Neural cell (in vitro differentiated cells): ENCODE results near the gene MYCN. TPM values are rescaled to one million over a fixed set of nuclear protein-coding genes. Genes with fewer than 3 reads are reported as not detected.

Source experiments
- H2AFZ ChIP-seq: fragments of 200-600, 300-800 bp; sonication (generic), shearing (Covaris generic); 2 replicates; pipeline ENCODE4 v1.6.0; 2014; ENCODE audit warnings: low read depth, mild to moderate bottlenecking, antibody characterized with exemption, low read length, moderate library complexity
- H3F3A ChIP-seq: fragments of 200-600 bp; shearing (Covaris generic); 2 replicates; pipeline ENCODE4 v1.6.1; 2016; ENCODE audit warnings: mild to moderate bottlenecking, moderate library complexity, mixed read lengths, antibody characterized with exemption, low read length; ENCODE audit not compliant: insufficient read depth, poor library complexity, severe bottlenecking
- H3K27ac ChIP-seq: fragments of 200-600, 300-800 bp; sonication (generic), shearing (Covaris generic); 2 replicates; pipeline ENCODE4 v1.5.1; 2014; ENCODE audit warnings: mild to moderate bottlenecking, low read length, moderate library complexity
- H3K27me3 ChIP-seq: fragments of 300-800, 200-600 bp; sonication (generic), shearing (Covaris generic); 2 replicates; pipeline ENCODE4 v1.6.0; 2014; ENCODE audit warnings: mild to moderate bottlenecking, low read depth, low read length, moderate library complexity; ENCODE audit not compliant: insufficient read depth
- H3K36me3 ChIP-seq: fragments of 300-800, 200-600 bp; sonication (generic), shearing (Covaris generic); 2 replicates; pipeline ENCODE4 v1.5.1; 2014; ENCODE audit warnings: mild to moderate bottlenecking, antibody characterized with exemption, low read length, moderate library complexity; ENCODE audit not compliant: insufficient read depth
- H3K4me2 ChIP-seq: fragments of 300-800, 200-600 bp; sonication (generic), shearing (Covaris generic); 2 replicates; pipeline ENCODE4 v1.6.0; 2014; ENCODE audit warnings: mild to moderate bottlenecking, low read length
- H3K4me3 ChIP-seq: fragments of 300-800, 200-600 bp; sonication (generic), shearing (Covaris generic); 2 replicates; pipeline ENCODE4 v1.5.1; 2014; ENCODE audit warnings: mild to moderate bottlenecking, low read length, moderate library complexity
- H3K79me2 ChIP-seq: fragments of 200-600 bp; shearing (Covaris generic); replicated peaks from 2 replicates; pipeline ENCODE4 v1.6.0; 2014; ENCODE audit warnings: mild to moderate bottlenecking, low read length, moderate library complexity; ENCODE audit not compliant: insufficient read depth
- H3K9ac ChIP-seq: fragments of 300-800, 200-600 bp; sonication (generic), shearing (Covaris generic); 2 replicates; pipeline ENCODE4 v1.6.1; 2016; ENCODE audit warnings: mild to moderate bottlenecking, low read length, mixed read lengths
- H3K9me2 ChIP-seq: fragments of 200-600 bp; shearing (Covaris generic); 2 replicates; pipeline ENCODE4 v1.6.1; 2016; ENCODE audit warnings: mild to moderate bottlenecking, low read length, mixed read lengths; ENCODE audit not compliant: insufficient read depth
- H3K9me3 ChIP-seq: fragments of 200-600, 300-800 bp; sonication (generic), shearing (Covaris generic); 2 replicates; pipeline ENCODE4 v1.6.1; 2016; ENCODE audit warnings: mild to moderate bottlenecking, mixed run types, low read length, moderate library complexity, mixed read lengths
- H4K20me1 ChIP-seq: fragments of 200-600 bp; shearing (Covaris generic); 2 replicates; pipeline ENCODE4 v1.6.1; 2016; ENCODE audit warnings: mild to moderate bottlenecking, mixed run types; ENCODE audit not compliant: insufficient read depth
- EP300 ChIP-seq: fragments of 450-650 bp; conservative IDR thresholded peaks from 2 replicates; pipeline ENCODE4 v1.6.1; 2014; ENCODE audit warnings: antibody characterized with exemption, mild to moderate bottlenecking, moderate library complexity; ENCODE audit not compliant: poor library complexity, severe bottlenecking
- EZH2 ChIP-seq: fragments of 200-600, 300-800 bp; shearing (Covaris generic), sonication (generic); IDR thresholded peaks from 2 replicates; pipeline ENCODE4 v1.6.1; 2014; ENCODE audit warnings: antibody characterized with exemption, low read length, borderline replicate concordance, mild to moderate bottlenecking; ENCODE audit not compliant: insufficient read depth, poor library complexity, severe bottlenecking
- MXI1 ChIP-seq: fragments of 450-650 bp; conservative IDR thresholded peaks from 2 replicates; pipeline ENCODE4 v1.6.1; 2014; ENCODE audit warnings: antibody characterized with exemption, mild to moderate bottlenecking; ENCODE audit not compliant: poor library complexity, severe bottlenecking
- POLR2AphosphoS5 ChIP-seq: IDR thresholded peaks from 2 replicates; pipeline ENCODE4 v1.6.1; 2012
- RAD21 ChIP-seq: fragments of 450-650 bp; conservative IDR thresholded peaks from 2 replicates; pipeline ENCODE4 v1.6.1; 2014; ENCODE audit warnings: antibody characterized with exemption, mild to moderate bottlenecking, moderate library complexity
- SMC3 ChIP-seq: fragments of 450-650 bp; conservative IDR thresholded peaks from 2 replicates; pipeline ENCODE4 v1.6.1; 2014; ENCODE audit warnings: antibody characterized with exemption, mild to moderate bottlenecking, moderate library complexity; ENCODE audit not compliant: poor library complexity
- TAF1 ChIP-seq: IDR thresholded peaks from 2 replicates; pipeline ENCODE4 v1.6.1; 2012; ENCODE audit warnings: low read depth
- polyA plus RNA-seq: library from polyadenylated mRNA; depleted of rRNA; stranded (reverse); fragments of >200 nt; gene quantifications from 2 replicates; pipeline ENCODE4 v1.2.3, GENCODE V29; 2014
- TF ChIP-seq, protein P1 (sequence below): fragments of 450-650 bp; IDR thresholded peaks from 2 replicates; pipeline ENCODE4 v1.5.1; 2014; ENCODE audit warnings: antibody characterized with exemption, mild to moderate bottlenecking, moderate library complexity; ENCODE audit not compliant: poor library complexity, severe bottlenecking
- TF ChIP-seq, protein P2 (sequence below): IDR thresholded peaks from 2 replicates; pipeline ENCODE4 v1.6.1; 2012; ENCODE audit warnings: borderline replicate concordance

The MYCN gene
- polyA plus RNA-seq, 1 donor from 2014 or later, result 25.1 TPM

DNA sequence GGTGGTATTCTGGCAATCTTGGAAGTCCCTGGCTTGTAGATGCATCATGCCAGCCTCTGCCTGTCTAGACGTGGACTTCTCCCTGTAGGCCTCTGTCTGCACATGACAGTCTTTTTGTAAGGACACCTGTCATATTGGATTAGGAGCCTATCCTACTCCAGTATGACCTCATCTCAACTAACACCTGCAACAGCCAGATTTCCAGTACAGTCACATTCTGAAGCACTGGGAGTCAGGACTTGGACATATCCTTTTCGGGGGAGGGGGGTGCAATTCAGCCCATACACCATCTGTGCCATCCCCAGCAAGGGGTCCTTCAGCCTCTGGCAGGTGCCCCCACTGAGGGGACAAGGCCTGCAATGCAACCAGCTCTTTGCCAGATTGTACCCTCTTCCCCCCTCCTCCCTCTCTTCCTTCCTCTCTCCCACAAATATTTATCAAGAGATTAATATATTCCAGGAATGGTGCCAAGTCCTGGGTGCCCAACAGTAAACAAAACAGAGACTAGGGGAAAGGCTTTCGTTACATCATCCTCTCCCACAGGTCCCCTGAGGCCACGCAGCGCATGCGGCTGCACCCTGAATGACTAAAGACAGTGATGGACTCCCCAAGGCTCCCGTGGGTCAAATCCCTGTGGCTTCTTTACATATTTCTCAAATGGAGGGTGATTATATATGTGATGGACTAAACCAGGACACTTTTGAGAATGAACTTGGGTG lies 20.5 kb upstream of the MYCN start:
- no peaks in the 10 kb centered on the region for H3K36me3 ChIP-seq
- no peak overlapping the region for H2AFZ ChIP-seq
- H3K4me2 ChIP-seq, result no peak overlapping the region
- H3F3A ChIP-seq, result no peaks in the 10 kb centered on the region
- H3K9ac ChIP-seq, result no peak overlapping the region
- no peak overlapping the region for H3K27ac ChIP-seq
- no peaks in the 10 kb centered on the region for H3K9me3 ChIP-seq
- H3K79me2 ChIP-seq, result no peaks in the 10 kb centered on the region
- TF ChIP-seq, protein P1, sequence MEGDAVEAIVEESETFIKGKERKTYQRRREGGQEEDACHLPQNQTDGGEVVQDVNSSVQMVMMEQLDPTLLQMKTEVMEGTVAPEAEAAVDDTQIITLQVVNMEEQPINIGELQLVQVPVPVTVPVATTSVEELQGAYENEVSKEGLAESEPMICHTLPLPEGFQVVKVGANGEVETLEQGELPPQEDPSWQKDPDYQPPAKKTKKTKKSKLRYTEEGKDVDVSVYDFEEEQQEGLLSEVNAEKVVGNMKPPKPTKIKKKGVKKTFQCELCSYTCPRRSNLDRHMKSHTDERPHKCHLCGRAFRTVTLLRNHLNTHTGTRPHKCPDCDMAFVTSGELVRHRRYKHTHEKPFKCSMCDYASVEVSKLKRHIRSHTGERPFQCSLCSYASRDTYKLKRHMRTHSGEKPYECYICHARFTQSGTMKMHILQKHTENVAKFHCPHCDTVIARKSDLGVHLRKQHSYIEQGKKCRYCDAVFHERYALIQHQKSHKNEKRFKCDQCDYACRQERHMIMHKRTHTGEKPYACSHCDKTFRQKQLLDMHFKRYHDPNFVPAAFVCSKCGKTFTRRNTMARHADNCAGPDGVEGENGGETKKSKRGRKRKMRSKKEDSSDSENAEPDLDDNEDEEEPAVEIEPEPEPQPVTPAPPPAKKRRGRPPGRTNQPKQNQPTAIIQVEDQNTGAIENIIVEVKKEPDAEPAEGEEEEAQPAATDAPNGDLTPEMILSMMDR, result no peak
- TF ChIP-seq, protein P2, sequence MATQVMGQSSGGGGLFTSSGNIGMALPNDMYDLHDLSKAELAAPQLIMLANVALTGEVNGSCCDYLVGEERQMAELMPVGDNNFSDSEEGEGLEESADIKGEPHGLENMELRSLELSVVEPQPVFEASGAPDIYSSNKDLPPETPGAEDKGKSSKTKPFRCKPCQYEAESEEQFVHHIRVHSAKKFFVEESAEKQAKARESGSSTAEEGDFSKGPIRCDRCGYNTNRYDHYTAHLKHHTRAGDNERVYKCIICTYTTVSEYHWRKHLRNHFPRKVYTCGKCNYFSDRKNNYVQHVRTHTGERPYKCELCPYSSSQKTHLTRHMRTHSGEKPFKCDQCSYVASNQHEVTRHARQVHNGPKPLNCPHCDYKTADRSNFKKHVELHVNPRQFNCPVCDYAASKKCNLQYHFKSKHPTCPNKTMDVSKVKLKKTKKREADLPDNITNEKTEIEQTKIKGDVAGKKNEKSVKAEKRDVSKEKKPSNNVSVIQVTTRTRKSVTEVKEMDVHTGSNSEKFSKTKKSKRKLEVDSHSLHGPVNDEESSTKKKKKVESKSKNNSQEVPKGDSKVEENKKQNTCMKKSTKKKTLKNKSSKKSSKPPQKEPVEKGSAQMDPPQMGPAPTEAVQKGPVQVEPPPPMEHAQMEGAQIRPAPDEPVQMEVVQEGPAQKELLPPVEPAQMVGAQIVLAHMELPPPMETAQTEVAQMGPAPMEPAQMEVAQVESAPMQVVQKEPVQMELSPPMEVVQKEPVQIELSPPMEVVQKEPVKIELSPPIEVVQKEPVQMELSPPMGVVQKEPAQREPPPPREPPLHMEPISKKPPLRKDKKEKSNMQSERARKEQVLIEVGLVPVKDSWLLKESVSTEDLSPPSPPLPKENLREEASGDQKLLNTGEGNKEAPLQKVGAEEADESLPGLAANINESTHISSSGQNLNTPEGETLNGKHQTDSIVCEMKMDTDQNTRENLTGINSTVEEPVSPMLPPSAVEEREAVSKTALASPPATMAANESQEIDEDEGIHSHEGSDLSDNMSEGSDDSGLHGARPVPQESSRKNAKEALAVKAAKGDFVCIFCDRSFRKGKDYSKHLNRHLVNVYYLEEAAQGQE, result no peak
- TF ChIP-seq RAD21, result no peak
- TF ChIP-seq MXI1, result no peak
- no peak for TF ChIP-seq POLR2AphosphoS5
- TF ChIP-seq TAF1, result no peak
- no peak for TF ChIP-seq EP300
- no peak for TF ChIP-seq SMC3
- TF ChIP-seq EZH2, result no peak
- no peaks in the 10 kb centered on the region for H4K20me1 ChIP-seq
- no peak overlapping the region for H3K4me3 ChIP-seq
- H3K27me3 ChIP-seq, result no peaks in the 10 kb centered on the region
- no peaks in the 10 kb centered on the region for H3K9me2 ChIP-seq

DNA sequence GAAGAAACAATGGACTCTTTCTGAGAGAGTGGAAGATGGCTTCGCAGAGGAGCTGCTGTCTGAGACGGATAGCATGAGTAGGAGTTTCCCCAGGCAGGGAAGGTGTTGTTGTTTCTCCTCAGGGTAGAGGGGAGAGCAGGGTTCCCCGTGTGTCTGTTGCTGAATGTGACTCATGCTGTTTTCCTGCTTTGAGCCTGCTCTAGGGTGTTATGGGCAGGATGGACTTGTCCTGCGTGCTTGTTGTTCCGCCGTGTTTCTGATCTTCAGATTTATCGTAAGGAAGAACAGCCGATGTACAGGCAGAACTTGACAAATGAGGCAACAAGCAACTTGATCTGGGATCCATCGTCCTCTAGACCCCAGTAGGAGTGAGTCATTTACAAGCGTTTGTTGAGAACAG lies 19.7 kb upstream of the MYCN start:
- Histone ChIP-seq H3K79me2 (no peaks in the 10 kb centered on the region), H3K4me2 (no peak overlapping the region), H3K27ac (no peak overlapping the region), H3K36me3 (no peaks in the 10 kb centered on the region), H2AFZ (no peak overlapping the region), H4K20me1 (no peaks in the 10 kb centered on the region), H3K9me3 (no peaks in the 10 kb centered on the region), H3K4me3 (no peak overlapping the region), H3F3A (no peaks in the 10 kb centered on the region), H3K27me3 (no peaks in the 10 kb centered on the region), H3K9me2 (no peaks in the 10 kb centered on the region), H3K9ac (no peak overlapping the region)
- TF ChIP-seq, protein P2, result no peak
- TF ChIP-seq SMC3, result no peak
- no peak for TF ChIP-seq EZH2
- TF ChIP-seq TAF1, result no peak
- TF ChIP-seq MXI1, result no peak
- TF ChIP-seq RAD21, result no peak
